Hepatocyte (in vitro differentiated cells): ENCODE results near the gene TUBAL3.

Experiments used
- EZH2 ChIP-seq: fragments of 200-600 bp; sonication (generic); IDR thresholded peaks from 2 replicates; pipeline ENCODE4 v1.6.1; 2016; ENCODE audit warnings: antibody characterized with exemption, mild to moderate bottlenecking, borderline replicate concordance
- EZH2phosphoT487 ChIP-seq: fragments of 200-600 bp; sonication (generic); IDR thresholded peaks from one replicate; pipeline ENCODE4 v1.6.1; 2018; ENCODE audit warnings: antibody characterized with exemption, mild to moderate bottlenecking, low read depth, moderate library complexity; ENCODE audit not compliant: unreplicated experiment, severe bottlenecking
- TF ChIP-seq, protein P1 (sequence below): fragments of 200-600 bp; sonication (generic); IDR thresholded peaks from 2 replicates; pipeline ENCODE4 v1.5.1; 2016; ENCODE audit warnings: antibody characterized with exemption, mild to moderate bottlenecking; ENCODE audit not compliant: poor library complexity

DNA sequence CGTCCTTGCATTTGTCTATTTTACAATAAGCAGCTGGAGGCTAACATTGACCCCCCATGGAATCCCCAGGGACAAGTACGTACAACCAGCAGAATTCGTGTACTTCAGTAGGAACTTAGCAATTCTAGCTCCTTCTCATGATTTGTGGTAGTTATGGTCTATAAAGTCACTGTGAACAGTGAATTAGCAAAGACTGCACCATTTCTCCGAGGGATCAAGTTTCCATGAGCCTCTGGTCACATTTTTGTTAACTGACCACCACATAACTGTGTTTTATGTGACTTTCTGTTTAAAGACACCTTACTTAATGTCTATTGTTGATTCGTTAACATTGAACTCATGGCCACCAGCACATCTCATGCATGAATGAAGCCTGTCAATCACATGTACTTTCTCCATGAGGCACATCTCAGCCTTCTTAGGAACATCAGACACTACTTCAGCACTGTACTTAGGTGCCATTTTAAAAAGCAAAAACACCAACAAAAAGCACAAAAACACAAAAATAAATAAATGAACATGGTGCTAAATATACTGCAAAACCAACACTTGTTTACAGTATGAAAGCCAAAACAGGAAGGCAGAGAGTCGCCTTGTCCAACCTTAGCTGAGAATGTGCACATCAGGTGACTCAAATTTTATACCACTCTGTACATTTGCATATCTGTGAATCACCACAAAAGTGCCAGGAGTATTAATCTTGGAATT is 48.9 kb downstream of the TUBAL3 start:
- TF ChIP-seq EZH2: no peak
- TF ChIP-seq, protein P1, sequence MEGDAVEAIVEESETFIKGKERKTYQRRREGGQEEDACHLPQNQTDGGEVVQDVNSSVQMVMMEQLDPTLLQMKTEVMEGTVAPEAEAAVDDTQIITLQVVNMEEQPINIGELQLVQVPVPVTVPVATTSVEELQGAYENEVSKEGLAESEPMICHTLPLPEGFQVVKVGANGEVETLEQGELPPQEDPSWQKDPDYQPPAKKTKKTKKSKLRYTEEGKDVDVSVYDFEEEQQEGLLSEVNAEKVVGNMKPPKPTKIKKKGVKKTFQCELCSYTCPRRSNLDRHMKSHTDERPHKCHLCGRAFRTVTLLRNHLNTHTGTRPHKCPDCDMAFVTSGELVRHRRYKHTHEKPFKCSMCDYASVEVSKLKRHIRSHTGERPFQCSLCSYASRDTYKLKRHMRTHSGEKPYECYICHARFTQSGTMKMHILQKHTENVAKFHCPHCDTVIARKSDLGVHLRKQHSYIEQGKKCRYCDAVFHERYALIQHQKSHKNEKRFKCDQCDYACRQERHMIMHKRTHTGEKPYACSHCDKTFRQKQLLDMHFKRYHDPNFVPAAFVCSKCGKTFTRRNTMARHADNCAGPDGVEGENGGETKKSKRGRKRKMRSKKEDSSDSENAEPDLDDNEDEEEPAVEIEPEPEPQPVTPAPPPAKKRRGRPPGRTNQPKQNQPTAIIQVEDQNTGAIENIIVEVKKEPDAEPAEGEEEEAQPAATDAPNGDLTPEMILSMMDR: no peak
- no peak for TF ChIP-seq EZH2phosphoT487
